T follicular helper cell (primary cell): ENCODE measurements around the gene PKDCC.

Experiments
- DNase-seq: peaks from one replicate; pipeline ENCODE4 v3.0.0-alpha.2; 2020; ENCODE audit warnings: low read depth

The PKDCC gene

DNA sequence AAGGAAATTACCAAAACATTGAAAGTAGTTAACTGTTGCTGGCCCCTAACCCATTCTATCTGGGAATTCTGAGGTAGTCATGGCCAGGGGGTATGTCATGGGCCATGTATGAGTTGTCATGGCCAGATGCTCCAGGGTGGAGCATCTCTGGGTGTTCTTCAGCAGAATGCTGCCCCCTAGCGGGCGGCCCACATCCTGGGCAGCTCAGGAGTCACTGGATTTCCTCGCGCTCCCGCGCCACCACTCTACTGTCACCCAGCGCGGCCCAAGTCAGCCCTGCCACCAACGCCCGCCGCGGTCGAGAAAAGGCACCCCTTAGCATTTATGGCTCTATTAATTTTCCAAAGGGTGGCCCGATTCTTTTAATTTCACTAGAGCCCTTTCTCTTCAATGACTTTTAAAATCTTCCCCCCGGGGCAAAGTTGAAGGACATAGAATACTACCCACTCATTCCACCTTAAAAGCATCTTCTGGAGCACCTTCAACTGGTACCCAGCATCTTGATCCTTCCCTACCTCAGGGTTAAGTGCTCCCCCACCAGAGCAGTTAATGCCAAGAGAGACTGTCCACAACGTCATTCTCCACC, 41.6 kb downstream of the PKDCC start:
- DNase-seq = no peak

DNA sequence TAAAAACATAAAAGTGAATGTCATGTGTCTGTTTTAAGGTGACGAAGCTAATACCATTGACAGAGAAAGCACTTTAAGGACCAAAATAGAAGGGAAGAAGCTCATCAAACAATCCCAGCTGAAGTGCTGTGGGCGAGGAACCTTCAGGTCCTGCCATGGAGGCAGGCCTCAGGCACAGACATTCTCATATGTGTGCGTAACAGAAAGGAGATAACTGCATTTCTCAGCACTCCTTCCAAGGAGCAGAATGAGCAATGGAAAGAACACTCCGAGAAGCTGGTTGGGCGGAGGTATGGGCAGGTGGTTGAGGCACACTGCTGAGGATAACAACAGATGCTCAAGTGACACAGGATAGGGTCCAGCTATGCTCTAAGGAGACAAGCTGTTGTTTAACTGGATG, 42.4 kb downstream of the PKDCC start:
- no peak for DNase-seq

DNA sequence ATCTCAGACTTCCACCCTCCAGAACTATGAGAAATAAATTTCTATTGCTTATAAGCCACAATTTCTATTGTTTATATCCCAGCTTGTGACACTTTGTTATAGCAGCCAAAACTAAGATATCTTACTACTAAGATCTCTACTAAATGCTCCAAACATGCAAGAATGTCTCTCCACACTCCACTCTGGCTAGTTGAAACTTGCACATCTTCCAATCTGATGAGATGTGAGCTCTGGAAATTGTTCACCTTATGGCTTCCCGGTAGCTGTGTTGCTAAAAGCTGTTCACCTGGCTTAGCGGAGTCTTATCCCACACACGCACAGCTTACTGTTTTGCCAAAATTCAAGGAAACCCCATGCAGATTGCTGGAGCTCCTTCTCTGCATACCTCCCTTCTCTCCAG, 43.9 kb downstream of the PKDCC start:
- no peak for DNase-seq

DNA sequence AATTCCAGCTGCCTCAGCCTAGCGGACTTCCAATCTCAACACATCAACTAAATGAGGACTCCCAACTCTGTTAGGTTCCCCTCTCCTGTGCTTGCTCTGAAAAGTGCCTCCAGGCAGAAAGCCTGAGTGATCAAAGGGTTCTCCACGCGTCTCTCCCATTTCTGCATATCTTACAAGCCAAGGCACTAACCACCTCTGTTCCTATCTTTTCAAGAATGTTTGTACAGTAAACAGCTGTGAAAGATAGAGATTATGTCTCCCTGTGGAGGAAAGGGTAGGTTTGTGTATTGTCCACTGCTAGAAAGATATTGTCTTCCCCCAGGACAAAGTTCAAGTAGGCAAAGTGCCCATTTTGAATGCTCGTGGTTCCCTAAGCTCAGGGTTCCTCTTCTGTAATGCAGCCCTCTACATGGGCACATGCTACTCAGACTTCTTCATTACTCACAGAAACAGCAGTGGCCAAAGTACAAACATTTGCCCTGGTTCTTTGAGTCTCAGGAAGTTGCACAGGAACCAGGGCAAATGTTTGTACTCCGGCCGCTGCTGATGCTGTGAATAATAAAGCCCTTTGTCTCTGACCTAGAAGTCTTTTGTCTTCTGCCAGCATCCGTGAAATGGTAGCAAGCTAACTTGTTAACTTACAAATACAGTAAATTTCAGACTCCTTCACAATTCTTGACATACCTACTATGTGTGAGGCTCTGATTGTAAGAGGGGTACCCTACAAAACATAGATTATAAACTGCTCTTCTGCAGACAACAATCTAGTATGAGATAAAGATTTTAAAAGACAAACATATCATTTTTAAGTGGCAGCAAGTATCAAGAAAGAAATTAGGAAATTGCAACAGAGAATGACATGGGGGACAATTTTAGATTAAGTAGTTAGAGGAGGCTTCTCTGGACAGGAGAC, 44.5 kb downstream of the PKDCC start:
- no peak for DNase-seq

DNA sequence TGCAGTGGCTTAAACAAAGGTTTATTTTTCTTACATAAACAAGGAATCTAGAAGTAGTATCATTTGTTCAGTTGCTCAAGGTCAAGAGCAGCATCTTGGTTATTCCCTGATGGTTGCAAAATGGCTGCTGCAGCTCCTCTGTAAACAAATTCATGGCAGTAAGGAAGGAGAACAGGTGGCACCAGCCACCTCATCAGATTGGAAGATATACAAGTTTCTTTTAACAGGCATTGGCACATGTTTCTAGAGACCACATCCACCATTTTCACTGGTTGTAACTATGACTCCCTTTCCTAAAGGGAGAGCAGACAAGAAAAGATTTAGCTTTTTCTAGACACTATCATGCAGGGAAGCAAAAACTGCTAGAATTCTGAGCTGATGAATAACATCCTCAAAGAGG, 46.3 kb downstream of the PKDCC start:
- no peak for DNase-seq

DNA sequence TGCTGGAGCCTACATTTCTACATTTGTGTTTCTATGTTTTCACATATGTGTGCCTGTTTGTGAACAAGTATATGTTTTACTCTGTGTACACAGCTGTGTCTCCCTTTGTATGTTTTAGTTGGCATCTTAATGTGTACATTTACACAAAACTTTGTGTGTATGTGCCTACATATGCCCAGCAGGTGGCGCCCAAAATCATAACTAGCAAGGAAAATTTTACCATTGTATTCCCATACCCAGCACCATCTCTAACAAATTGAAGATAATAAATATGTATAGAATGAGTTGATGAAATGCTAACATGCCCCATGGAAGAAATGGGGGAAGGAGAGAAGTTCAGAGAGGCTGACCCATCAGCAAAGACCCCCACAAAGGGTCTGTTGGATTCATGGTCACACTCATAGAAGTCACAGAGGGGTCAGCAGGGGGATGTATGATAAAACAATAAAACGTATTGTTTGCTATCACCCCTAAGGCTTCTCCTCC, 48.1 kb downstream of the PKDCC start:
- peak; percentile 63 for DNase-seq

DNA sequence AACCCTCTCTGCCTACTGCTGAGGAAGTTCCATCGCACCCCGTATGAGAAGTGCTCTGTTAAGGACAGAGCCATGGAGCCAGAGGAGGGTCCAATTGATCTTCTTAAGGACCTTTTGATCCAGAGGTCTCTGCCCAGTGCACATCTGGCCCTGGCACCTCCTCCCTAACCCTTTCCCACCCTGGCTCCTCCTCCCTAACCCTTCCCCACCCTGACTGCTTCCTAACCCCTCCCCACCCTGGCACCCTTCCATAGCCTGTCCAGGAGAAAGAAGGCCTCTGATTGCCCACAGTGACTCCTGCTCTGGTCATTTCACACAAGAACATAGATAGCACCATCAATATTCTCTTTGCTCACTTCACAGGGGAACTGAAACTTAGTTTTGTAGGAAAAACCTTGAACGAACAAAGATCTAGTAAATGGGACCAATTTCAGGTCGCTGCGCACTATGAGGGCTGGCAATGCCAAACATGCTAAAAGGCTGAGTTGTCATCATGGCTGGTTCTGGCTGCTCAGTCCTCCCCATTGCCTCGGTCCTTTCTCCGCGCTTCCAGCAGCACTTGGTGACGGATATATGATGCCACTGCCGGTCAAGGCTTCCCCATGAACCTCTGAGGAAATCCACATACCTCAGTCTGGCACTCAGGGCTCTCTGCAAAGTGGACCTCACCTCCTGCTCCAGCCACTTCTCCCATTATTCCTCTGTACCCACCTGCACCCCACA, 49.2 kb downstream of the PKDCC start:
- no peak for DNase-seq

DNA sequence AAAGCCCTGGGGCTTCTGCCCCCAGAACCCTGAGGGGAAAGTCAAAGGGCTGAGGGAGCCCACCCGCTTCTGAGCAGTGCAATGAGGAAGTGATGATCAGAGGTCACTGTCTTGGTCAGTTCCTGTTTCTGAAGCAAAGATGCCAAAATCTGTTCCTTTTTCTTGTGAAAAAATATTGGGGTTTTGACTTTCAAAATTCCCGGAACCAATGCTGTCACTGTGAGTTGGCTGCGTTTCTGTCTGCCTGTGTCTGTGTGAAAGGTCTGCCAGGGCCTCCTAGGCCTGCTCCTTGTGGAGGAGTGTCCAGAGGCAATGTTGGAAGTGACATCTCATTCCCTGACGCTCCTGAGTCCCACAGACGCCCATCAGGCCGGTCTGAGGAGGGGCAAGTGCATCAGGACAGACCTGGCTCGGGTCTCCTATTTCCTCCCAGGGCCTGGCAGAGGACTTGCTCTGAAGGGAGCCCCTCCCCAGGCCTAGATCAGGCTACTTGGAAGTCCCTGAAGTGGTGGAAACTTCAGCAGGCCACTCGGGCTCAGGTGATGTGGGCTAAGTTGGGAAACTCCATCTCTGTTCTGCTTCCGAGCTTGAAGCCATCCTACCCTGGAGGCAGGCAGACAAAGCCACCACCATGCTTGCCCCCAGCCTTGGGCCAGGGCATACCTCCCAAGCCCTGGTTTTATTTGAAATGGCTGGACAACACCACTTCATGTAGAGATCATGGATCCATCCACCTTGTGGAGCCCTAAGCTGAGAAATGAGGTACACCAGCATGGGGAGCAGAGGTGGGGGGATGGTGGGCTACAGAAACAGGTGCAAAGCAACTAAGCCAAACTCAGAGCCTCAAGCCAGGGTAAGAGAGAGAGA, 51.0 kb downstream of the PKDCC start:
- DNase-seq = no peak

DNA sequence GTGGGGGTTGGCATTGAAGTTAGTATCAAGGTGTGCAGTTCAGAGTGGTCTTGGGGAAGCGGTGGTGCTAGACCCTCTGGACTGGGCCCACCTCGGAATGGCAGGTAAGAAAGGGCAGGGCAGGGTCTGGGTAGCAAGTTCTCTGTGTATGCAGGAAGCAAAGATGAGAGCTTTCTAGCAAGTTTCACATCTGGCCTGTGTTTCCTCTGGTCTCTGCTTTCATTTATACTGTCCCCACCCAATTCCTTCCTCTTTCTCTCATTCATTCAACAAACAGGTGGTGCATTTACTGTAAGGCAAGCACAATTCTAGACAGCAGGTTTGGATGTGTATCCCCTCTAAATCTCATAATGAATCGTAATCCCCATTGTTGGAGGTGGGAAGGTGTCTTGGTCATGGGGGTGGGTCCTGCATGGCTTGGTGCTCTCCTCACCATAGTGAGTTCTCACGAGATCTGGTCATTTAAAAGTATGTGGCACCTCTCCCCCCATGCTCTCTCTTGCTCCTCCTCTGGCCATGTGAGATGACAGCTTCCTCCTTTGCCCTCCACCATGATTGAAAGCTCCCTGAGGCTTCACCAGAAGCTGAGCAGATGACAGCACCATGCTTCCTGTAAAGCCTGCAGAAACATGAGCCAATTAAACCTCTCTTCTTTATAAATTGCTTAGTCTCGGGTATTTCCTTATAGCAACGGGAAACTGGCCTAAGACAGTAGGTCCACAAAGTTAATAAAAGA, 51.8 kb downstream of the PKDCC start:
- DNase-seq = no peak

DNA sequence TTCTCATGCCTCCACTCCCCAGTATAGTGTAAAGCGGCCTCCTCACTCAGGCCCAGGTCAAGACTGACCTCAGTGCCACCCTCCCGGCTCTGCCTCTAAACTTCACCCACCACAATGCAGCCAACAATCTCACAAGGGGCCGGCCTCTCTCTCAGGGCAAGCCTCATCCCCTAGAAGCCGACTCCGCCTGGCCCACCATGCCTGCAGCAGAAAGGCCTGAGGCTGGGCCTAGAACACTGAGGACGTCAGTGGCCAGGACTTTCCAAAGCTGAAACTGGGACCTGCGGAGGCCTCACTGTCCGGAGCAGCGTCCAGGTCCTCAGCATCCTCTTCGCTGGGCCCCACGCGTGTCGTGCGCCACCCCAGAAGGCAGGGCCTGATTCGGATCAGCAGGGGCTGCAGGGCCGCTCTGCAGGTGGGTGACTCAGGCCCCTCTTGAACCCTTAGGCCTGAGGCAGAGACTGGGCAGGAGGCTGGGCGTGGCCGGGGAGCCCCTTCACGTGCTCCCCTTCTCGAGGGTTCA, 52.9 kb downstream of the PKDCC start:
- no peak for DNase-seq

DNA sequence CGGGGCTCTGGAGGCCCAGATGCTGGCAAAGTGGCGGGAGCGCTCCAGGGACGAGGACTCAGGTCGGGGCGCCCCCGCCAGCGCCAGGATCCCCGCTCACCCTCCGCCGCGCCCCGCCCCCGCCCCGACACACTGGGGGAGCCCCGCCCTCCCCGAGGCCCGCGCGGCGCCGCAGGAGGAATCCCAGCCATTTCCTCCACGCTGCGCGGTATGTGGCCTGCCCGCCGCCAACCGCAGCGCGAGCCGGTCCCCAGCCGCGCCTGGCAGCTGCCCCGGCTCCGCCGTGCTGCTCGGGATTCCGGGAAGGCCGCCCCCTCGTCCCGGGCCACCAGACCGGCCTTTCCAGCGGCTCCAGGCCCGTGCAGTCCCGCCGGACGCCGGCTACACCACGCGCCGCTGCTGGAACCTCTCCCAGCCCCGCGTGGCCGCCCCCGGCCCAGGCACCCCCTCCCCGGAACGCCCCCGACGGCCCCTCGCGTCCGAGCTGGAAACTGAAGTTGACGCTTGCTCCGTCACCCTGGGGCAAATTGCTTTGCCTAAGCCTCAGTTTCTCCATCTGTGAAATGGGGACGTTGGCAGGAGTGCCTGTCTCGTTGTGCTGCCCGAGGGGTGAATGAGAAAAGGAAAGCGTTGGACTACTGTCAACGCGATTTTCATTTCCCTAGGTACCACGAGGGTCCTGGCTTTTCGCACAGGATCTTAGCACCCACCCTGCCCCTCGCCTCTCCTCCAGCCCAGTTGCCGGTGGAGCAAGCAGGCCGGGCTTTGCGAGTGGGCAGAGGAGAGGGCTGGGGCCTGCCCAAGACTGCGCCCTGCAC, 53.6 kb downstream of the PKDCC start:
- DNase-seq = peak; percentile 50

DNA sequence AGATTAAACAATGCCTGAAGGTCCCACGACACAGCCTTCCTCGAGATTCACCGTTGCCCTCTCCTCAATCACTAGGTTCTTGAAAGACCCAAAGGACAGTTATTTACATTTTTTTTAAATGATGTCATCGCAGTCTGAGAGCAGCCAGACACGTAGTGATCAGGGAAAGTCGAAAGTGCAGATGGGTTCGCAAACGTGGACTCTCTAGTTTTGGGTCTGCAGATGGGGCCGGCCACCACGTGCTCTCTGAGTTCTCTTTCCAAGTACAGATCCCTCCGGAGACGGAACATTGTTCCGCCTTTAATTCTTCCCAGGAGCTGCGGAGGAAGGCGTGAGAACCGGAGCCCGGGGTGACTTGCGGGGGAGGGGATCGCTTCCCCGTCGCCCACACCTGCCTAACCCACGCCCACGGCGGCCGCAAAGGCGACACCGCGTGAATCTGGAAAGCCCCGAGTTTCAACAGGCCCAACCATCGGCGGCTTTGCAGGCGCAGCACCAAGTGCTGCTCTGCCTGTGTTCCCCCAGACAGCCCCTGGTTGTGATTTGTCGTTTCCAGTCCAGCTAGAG, 54.3 kb downstream of the PKDCC start:
- peak; percentile 91 for DNase-seq

DNA sequence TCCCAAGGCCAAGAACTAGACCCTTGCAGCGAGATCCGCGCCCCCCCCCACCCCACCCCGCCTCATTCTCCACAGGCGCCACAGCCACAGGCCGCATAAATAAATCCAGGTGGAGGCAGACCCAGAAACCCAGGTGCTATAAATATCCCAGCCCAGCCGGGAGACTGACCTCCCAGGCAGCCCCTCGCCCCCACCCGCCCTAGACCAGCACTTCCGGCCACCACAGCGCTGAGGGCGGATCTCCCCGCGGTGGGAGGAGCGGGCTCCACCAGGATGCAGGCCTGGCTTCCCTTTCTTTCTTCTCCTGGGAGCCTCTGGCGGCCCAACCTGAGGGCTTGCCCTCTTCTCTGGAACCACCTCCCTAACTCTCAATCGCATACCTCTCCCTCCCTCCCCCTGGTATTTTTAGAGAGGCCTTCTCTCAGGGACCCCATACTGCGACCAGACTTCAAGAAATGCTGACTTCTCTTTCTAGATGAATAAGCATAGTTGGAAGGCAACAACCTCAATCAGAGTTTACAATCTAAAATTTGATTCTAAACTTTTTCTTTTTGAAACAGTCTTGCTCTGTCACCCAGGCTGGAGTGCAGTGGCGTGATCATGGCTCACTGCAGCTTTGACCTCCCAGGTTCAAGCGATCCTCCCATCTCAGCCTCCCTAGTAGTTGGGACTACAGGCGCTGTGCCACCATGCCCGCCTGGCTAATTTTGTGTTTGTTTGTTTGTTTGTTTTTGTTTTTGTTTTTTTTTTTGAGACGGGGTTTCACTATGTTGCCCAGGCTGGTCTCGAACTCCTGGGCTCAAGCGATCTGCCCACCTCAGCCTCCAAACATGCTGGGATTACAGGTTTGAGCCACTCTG, 55.0 kb downstream of the PKDCC start:
- DNase-seq = no peak

DNA sequence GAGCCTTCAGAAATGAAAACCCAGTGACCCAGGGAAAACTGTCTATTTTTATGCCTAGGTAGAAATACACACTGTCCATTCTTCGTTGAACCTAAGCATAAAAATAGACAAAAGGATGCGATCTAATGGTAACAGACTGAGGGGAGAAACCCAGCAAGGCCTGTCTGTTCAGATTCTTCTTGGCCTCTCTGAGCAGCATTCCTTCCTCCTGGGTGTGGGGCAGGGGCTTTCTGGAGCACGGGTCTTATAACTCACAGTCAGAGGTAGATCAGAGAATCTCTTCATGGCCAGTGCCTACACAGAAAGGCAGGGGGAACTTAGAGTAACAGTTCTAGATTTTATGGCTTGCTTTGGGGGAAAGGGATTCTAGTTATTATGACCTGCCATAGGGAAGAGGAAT, 56.0 kb downstream of the PKDCC start:
- no peak for DNase-seq

DNA sequence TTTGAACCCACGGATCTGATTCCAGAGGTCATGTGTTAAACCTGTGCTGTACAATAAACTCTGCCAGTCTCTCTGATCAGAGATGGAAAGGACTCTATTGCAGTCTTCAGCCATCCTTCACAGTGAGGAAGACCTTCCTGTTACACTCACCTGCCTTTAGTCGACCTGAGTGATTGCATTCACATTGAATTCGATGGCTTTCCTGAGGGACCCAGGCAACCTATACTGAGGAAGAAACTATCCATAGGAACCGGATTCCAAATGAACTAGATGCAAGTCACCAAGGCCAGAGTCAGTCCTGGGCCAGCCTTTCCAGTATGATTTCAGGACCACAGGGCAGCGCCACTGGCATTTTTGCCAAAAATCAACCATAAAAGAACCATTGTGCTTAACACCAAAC, 56.8 kb downstream of the PKDCC start:
- no peak for DNase-seq

DNA sequence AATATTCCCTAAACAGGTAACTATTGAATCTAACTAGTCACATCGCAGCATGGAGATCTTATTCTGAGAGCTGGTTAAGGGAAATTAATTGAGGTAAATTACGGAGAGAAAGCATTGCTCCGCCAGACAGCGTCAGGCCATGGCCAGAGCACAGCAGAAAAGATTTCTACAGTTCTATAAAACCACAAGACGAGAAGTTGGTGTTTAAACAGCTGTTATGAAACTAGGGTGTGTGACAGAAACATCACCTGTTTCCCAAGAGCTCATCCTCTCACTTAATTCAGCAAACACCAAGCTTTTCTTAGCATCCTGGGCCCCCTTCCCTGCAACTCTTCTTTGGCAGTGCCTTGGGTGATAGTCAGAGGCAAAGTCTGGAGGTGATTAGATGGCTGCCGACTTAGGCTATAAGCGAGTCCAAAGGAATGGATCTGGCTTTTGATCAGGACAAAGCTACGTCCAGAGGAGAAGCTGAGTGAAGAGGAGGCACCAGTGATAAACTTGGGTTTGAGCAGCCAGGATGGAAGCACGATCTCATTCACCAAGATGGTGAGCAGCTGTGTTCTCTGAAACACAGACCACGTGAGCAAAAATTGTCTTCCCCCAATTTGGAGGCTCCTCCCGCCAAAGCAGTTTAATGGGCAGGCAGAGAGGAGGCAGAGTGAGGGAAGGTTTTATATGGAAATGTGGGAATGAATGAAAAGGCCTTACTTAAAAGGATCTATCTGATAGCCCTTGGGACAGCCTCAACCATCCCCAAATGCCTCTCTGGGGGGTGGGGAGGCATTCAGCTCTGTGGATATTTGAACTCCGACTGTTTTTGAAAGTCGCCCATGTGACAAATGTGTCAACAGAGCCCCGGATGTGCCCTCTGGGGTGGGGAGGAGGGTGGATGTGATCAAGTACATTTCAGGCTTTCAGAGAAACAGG, 57.8 kb downstream of the PKDCC start:
- peak; percentile 76 for DNase-seq

DNA sequence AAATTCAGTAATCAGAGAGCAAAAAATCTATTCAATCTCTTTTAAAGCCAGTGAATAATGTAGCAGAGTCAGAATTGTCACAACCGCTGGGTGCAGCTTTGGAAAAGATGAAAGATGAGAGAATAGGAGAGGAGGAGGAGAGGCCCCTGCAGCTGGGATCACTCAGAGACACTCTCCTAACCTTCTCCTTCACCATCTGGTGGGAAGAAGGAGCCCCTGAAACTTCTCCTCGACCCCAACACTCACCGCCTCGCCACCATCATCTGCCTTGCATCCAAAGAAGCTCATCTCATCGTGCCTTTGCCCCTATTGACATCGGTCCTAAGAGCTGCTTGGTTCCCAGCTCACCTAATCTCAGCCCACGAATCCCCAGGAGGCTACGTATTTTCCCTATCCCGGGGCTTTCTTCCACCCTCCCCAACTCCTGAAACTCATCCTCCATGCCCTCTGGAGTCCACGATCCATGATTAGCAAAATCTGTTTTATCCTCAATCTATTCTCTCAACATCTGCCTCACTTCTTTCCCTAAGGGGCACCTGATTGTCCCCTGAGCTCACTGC, 58.5 kb downstream of the PKDCC start:
- DNase-seq = no peak
